ENCODE results near the gene PRSS36.

The PRSS36 gene

GRCh38 chr16:31179747-31180459 is 30.0 kb upstream of the PRSS36 start, which contains the start of gene FUS (continued):
- TF ChIP-seq ZNF280C (tag by site-specific recombination; IDR thresholded peaks at IDR 0.05) (no peak), YY2 (tag by site-specific recombination; IDR thresholded peaks at IDR 0.05) (peak; percentile 79), ZNF280D (tag by site-specific recombination; IDR thresholded peaks at IDR 0.05) (no peak), ZNF658 (tag by site-specific recombination; IDR thresholded peaks at IDR 0.05) (no peak), ZNF629 (tag by site-specific recombination; IDR thresholded peaks at IDR 0.05) (peak; percentile 75; the same call in 1 of the 2 replicates), ZNF670 (tag by site-specific recombination; IDR thresholded peaks at IDR 0.05; ENCODE audit: low read depth) (no peak), ZNF830 (tag by site-specific recombination; IDR thresholded peaks at IDR 0.05; ENCODE audit: low read depth) (no peak), ZNF221 (tag by site-specific recombination; IDR thresholded peaks at IDR 0.05; ENCODE audit: borderline replicate concordance) (no peak), ZNF530 (tag by site-specific recombination; IDR thresholded peaks at IDR 0.05; ENCODE audit: low read depth) (no peak), ZNF518A (tag by site-specific recombination; conservative IDR thresholded peaks at IDR 0.05; ENCODE audit: low read depth) (no peak), KLF1 (tag by site-specific recombination; IDR thresholded peaks at IDR 0.05) (peak; percentile 30; the same call in 1 of the 2 replicates), ZNF791 (tag by site-specific recombination; IDR thresholded peaks at IDR 0.05) (no peak), ZNF335 (tag by site-specific recombination; conservative IDR thresholded peaks at IDR 0.05) (no peak; the same call in 1 of the 2 replicates), EGR2 (tag by site-specific recombination; IDR thresholded peaks at IDR 0.05; ENCODE audit: low read depth) (peak; percentile 95), MEIS1 (CRISPR knock-in tag; IDR thresholded peaks at IDR 0.05; ENCODE audit: borderline replicate concordance) (no peak), ZNF10 (tag by site-specific recombination; IDR thresholded peaks at IDR 0.05) (peak; percentile 8; the same call in 1 of the 2 replicates), ZSCAN30 (tag by site-specific recombination; IDR thresholded peaks at IDR 0.05) (peak; percentile 62), ZNF311 (tag by site-specific recombination; IDR thresholded peaks at IDR 0.05; ENCODE audit: borderline replicate concordance) (no peak), ZNF521 (tag by site-specific recombination; IDR thresholded peaks at IDR 0.05) (no peak)
- TF ChIP-seq, protein P1, sequence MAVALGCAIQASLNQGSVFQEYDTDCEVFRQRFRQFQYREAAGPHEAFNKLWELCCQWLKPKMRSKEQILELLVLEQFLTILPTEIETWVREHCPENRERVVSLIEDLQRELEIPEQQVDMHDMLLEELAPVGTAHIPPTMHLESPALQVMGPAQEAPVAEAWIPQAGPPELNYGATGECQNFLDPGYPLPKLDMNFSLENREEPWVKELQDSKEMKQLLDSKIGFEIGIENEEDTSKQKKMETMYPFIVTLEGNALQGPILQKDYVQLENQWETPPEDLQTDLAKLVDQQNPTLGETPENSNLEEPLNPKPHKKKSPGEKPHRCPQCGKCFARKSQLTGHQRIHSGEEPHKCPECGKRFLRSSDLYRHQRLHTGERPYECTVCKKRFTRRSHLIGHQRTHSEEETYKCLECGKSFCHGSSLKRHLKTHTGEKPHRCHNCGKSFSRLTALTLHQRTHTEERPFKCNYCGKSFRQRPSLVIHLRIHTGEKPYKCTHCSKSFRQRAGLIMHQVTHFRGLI (tag by site-specific recombination; IDR thresholded peaks at IDR 0.05) = peak; percentile 30; the same call in 1 of the 2 replicates
- TF ChIP-seq, protein P2, sequence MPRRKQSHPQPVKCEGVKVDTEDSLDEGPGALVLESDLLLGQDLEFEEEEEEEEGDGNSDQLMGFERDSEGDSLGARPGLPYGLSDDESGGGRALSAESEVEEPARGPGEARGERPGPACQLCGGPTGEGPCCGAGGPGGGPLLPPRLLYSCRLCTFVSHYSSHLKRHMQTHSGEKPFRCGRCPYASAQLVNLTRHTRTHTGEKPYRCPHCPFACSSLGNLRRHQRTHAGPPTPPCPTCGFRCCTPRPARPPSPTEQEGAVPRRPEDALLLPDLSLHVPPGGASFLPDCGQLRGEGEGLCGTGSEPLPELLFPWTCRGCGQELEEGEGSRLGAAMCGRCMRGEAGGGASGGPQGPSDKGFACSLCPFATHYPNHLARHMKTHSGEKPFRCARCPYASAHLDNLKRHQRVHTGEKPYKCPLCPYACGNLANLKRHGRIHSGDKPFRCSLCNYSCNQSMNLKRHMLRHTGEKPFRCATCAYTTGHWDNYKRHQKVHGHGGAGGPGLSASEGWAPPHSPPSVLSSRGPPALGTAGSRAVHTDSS (tag by site-specific recombination; IDR thresholded peaks at IDR 0.05) = no peak
- TF ChIP-seq, protein P3, sequence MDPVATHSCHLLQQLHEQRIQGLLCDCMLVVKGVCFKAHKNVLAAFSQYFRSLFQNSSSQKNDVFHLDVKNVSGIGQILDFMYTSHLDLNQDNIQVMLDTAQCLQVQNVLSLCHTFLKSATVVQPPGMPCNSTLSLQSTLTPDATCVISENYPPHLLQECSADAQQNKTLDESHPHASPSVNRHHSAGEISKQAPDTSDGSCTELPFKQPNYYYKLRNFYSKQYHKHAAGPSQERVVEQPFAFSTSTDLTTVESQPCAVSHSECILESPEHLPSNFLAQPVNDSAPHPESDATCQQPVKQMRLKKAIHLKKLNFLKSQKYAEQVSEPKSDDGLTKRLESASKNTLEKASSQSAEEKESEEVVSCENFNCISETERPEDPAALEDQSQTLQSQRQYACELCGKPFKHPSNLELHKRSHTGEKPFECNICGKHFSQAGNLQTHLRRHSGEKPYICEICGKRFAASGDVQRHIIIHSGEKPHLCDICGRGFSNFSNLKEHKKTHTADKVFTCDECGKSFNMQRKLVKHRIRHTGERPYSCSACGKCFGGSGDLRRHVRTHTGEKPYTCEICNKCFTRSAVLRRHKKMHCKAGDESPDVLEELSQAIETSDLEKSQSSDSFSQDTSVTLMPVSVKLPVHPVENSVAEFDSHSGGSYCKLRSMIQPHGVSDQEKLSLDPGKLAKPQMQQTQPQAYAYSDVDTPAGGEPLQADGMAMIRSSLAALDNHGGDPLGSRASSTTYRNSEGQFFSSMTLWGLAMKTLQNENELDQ (tag by site-specific recombination; IDR thresholded peaks at IDR 0.05; ENCODE audit: low read depth) = no peak
